ENCODE results near the gene C2orf42. TPM values are rescaled to one million over a fixed set of nuclear protein-coding genes. Genes with fewer than 3 reads are reported as not detected.
"Not testable (repeated sequence)": the region's sequence is repeated elsewhere in the genome, so short reads cannot be mapped to it uniquely, and the experiment has no call there.

C2orf42 gene
- total and polyA plus RNA-seq, 2 of the 4 experiments (the other 2 are of a cell fraction) = 7.5 to 31.5 TPM

DNA sequence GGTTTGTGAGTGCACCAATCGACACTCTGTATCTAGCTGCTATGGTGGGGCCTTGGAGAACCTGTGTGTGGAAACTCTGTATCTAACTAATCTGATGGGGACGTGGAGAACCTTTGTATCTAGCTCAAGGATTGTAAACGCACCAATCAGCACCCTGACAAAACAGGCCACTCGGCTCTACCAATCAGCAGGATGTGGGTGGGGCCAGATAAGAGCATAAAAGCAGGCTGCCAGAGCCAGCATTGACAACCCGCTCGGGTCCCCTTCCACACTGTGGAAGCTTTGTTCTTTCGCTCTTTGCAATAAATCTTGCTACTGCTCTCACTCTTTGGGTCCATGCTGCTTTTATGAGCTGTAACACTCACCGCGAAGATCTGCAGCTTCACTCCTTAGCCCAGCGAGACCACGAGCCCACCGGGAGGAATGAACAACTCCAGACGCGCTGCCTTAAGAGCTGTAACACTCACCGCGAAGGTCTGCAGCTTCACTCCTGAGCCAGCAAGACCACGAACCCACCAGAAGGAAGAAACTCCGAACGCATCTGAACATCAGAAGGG, 41.6 kb downstream of the C2orf42 start:
- H4K8ac ChIP-seq (ENCODE audit: low read depth in 2 of 2, low read length in 2 of 2); H2BK120ac ChIP-seq (ENCODE audit: low read depth, low read length); H2BK15ac ChIP-seq (ENCODE audit: low read depth, low read length); H3K4me2 ChIP-seq (ENCODE audit: low read depth, low read length); H3K36me3 ChIP-seq (ENCODE audit: control insufficient read depth, insufficient read depth, low read length); H3K27ac ChIP-seq (ENCODE audit: insufficient read depth, low read length); H2BK5ac ChIP-seq (ENCODE audit: low read depth, low read length, poor library complexity, severe bottlenecking); H3K9me3 ChIP-seq (ENCODE audit: control insufficient read depth, insufficient read depth, low read length); H3K23ac ChIP-seq (ENCODE audit: low read depth, low read length); H2AFZ ChIP-seq (replicated peaks; ENCODE audit: low read length, poor library complexity); H3K9ac ChIP-seq (ENCODE audit: low read depth, low read length); H3K9me1 ChIP-seq (ENCODE audit: insufficient read depth, low read length); H3K56ac ChIP-seq (ENCODE audit: extremely low read depth, insufficient read depth, low read length); H3K18ac ChIP-seq (ENCODE audit: low read depth, low read length); H4K5ac ChIP-seq (ENCODE audit: low read depth, low read length); H2BK20ac ChIP-seq (ENCODE audit: low read depth, low read length); intact Hi-C loops (cut with micrococcal nuclease); H4K20me1 ChIP-seq (ENCODE audit: insufficient read depth, low read length); in situ Hi-C loops (cut with MboI; ENCODE audit: low sequenced_read_pairs); H3K4me1 ChIP-seq (ENCODE audit: control insufficient read depth, insufficient read depth, low read length); H3K79me1 ChIP-seq (ENCODE audit: low read depth in 1 of 2, low read length in 2 of 2); H3K4me3 ChIP-seq (ENCODE audit: insufficient read depth, low read depth, low read length); H3K4ac ChIP-seq (ENCODE audit: low read depth, low read length); BruUV-seq (replicated peaks); H2AK9ac ChIP-seq (replicated peaks; ENCODE audit: low read depth, low read length, poor library complexity); H3K27me3 ChIP-seq (ENCODE audit: control insufficient read depth, insufficient read depth, low read length); CTCF ChIA-PET; H2AK5ac ChIP-seq (ENCODE audit: low read depth, low read length); H3K14ac ChIP-seq (replicated peaks; ENCODE audit: low read depth, low read length); POLR2A ChIA-PET (ENCODE audit: unreplicated experiment); ATAC-seq (ENCODE audit: low read depth); DNase-seq; dilution Hi-C loops (cut with HindIII; ENCODE audit: low sequenced_read_pairs, unreplicated experiment); H4K91ac ChIP-seq (ENCODE audit: insufficient read depth, low read depth, low read length): not testable (repeated sequence)
- WGBS, 2 experiments (ENCODE audit: extremely low coverage in 2 of 2, insufficient read length in 1 of 2) = 84% methylated on average over 3 of the region's 19 CpGs; no CpG with 5 or more reads in 1 of the 2 experiments

DNA sequence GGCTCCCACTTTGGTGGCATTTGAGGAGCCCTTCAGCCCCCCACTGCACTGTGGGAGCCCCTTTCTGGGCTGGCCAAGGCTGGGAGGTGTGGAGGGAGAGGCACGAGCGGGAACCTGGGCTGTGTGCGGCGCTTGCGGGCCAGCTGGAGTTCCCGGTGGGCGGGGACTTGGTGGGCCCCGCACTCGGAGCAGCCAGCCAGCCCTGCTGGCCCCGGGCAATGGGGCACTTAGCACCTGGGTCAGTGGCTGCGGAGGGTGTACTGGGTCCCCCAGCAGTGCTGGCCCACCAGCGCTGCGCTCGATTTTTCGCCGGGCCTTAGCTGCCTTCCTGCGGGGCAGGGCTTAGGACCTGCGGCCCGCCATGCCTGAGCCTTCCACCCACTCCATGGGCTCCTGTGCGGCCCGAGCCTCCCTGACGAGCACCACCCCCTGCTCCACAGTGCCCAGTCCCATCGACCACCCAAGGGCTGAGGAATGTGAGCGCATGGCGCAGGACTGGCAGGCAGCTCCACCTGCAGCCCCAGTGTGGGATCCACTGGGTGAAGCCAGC, 42.5 kb downstream of the C2orf42 start:
- in situ Hi-C loops (cut with MboI; ENCODE audit: low sequenced_read_pairs) = not testable (repeated sequence)

More for the DNA sequence above, 42.5 kb downstream of the C2orf42 start:
- H2BK120ac ChIP-seq (ENCODE audit: low read depth, low read length); H3K14ac ChIP-seq (replicated peaks; ENCODE audit: low read depth, low read length); H2BK15ac ChIP-seq (ENCODE audit: low read depth, low read length); BruUV-seq (replicated peaks); H3K79me1 ChIP-seq (ENCODE audit: low read depth in 1 of 2, low read length in 2 of 2); H3K27me3 ChIP-seq (ENCODE audit: control insufficient read depth, insufficient read depth, low read length); H2BK20ac ChIP-seq (ENCODE audit: low read depth, low read length); intact Hi-C loops (cut with micrococcal nuclease); H2AFZ ChIP-seq (replicated peaks; ENCODE audit: low read length, poor library complexity); CTCF ChIA-PET; H2AK5ac ChIP-seq (ENCODE audit: low read depth, low read length); H4K91ac ChIP-seq (ENCODE audit: insufficient read depth, low read depth, low read length); H3K9ac ChIP-seq (ENCODE audit: low read depth, low read length); H2AK9ac ChIP-seq (replicated peaks; ENCODE audit: low read depth, low read length, poor library complexity); H3K4me3 ChIP-seq (ENCODE audit: insufficient read depth, low read depth, low read length); H2BK5ac ChIP-seq (ENCODE audit: low read depth, low read length, poor library complexity, severe bottlenecking); dilution Hi-C loops (cut with HindIII; ENCODE audit: low sequenced_read_pairs, unreplicated experiment); H3K27ac ChIP-seq (ENCODE audit: insufficient read depth, low read length); H4K5ac ChIP-seq (ENCODE audit: low read depth, low read length); H4K20me1 ChIP-seq (ENCODE audit: insufficient read depth, low read length); H3K4me1 ChIP-seq (ENCODE audit: control insufficient read depth, insufficient read depth, low read length); H3K4me2 ChIP-seq (ENCODE audit: low read depth, low read length); H3K9me1 ChIP-seq (ENCODE audit: insufficient read depth, low read length); H3K18ac ChIP-seq (ENCODE audit: low read depth, low read length); DNase-seq; H3K23ac ChIP-seq (ENCODE audit: low read depth, low read length); H3K9me3 ChIP-seq (ENCODE audit: control insufficient read depth, insufficient read depth, low read length); H3K36me3 ChIP-seq (ENCODE audit: control insufficient read depth, insufficient read depth, low read length); H4K8ac ChIP-seq (ENCODE audit: low read depth in 2 of 2, low read length in 2 of 2); H3K56ac ChIP-seq (ENCODE audit: extremely low read depth, insufficient read depth, low read length); ATAC-seq (ENCODE audit: low read depth); H3K4ac ChIP-seq (ENCODE audit: low read depth, low read length); POLR2A ChIA-PET (ENCODE audit: unreplicated experiment): not testable (repeated sequence)
- WGBS, 2 experiments (ENCODE audit: extremely low coverage in 2 of 2, insufficient read length in 1 of 2) = 96% methylated on average over 8 of the region's 25 CpGs; no CpG with 5 or more reads in 1 of the 2 experiments
